ENCODE results near the gene HYCC1. TPM values are rescaled to one million over a fixed set of nuclear protein-coding genes. Genes with fewer than 3 reads are reported as not detected.
"Not testable (repeated sequence)": the region's sequence is repeated elsewhere in the genome, so short reads cannot be mapped to it uniquely, and the experiment has no call there.

Gene HYCC1
- 10 to 100 TPM; 20.2 to 41.1 TPM for total RNA-seq

DNA sequence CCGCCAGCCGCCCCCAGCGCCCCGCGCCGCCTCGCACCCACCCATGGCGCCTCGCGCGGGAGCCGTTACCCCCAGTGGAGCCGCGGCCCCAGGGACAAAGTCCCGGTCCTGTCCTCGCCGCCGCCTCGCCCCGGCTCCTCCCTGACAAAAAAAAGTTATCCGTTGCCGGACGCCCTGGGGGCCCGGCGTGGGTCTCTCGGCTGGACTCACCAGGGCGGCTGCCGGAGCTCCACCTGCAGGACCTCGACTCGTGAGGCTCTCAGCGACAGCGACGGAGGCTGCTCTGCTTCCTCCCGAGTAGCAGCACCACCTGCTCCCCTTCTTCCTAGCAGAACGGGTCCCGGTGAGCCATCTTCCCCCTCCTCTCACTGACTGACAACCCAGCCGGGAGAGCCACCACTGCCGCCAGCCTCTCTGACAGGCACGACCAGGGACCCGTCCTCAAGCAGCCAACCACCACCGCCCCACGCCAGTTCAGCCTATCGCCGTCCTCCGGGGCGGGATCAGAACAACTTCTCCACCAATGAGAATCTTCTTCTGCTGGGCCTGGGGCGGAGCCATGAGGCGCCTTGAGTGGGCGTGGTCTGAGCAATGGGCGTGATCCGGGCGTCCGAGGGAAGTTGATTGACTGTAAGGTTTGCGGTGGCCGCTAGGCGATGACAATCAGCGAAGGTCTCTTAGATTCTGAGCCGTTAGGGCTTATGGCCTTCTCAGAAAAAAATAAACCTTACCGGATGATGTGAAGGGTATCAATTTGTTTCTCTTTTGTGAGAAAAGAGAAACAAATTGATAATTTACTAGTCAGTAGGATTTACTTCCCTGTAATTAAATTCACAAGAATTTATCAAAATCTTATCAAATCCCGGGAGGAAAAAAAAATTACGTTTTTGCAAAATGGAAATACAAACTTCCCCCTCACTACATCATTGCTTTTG, at the start of gene HYCC1:
TSS of gene HYCC1 (minus strand) at position 416 of the 935 bp plus-strand sequence. CDS start 23,019 bp downstream, outside the sequence.
- Mint-ChIP-seq H3K36me3 (ENCODE audit: low read depth) (peaks cover 6% of the 10 kb centered on the region), H3K9me3 (peaks cover 3% of the 10 kb centered on the region), H3K4me1 (peaks cover 19% of the 10 kb centered on the region), H3K4me3 (no peak within 1 kb of the TSS), H3K27me3 (no peaks in the 10 kb centered on the region), H3K27ac (peak within 1 kb of the TSS; percentile 94)
- ATAC-seq (replicated peaks), result peak; percentile 99

DNA sequence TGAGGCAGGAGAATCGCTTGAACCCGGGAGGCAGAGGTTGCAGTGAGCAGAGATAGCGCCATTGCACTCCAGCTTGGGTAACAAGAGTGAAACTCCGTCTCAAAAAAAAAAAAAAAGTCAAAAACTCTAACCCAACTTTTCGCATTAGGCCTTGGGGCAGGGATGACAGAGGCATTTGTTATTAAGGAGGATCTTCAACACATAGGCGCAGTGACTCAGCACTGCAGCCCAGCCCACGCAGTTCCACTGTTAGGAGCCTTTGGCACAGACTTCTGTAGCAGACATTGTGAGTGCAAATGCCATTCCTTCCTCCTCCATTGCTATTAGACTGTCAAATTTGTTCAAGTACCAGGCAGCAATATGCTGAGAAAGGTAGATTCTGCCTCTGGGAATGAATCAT, 48.5 kb upstream of the HYCC1 start:
- Mint-ChIP-seq H3K9me3 (no peaks in the 10 kb centered on the region), H3K4me1 (no peaks in the 10 kb centered on the region), H3K27me3 (peaks cover 2% of the 10 kb centered on the region), H3K4me3 (no peak overlapping the region), H3K36me3 (ENCODE audit: low read depth) (no peaks in the 10 kb centered on the region), H3K27ac (no peak overlapping the region)
- no peak for ATAC-seq (replicated peaks)

DNA sequence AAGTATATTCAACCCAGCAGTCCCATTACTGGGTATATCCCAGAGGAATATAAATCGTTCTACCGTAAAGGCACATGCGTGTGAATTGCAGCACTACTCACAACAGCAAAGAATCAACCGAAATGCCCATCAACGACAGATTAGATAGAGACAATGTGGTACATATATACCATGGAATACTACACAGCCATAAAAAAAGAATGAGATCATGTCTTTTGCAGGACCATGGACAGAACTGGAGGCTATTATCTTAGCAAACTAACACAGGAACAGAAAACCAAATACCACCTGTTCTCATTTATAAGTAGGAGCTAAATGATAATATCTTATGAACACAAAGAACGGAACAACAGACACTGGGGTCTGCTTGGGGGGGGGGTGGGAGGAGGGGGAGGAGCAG, 47.4 kb upstream of the HYCC1 start:
- Mint-ChIP-seq H3K36me3 (ENCODE audit: low read depth) (no peaks in the 10 kb centered on the region), H3K27me3 (no peaks in the 10 kb centered on the region), H3K4me3 (no peak overlapping the region), H3K9me3 (no peaks in the 10 kb centered on the region), H3K27ac (no peak overlapping the region), H3K4me1 (no peaks in the 10 kb centered on the region)
- no peak for ATAC-seq (replicated peaks)

DNA sequence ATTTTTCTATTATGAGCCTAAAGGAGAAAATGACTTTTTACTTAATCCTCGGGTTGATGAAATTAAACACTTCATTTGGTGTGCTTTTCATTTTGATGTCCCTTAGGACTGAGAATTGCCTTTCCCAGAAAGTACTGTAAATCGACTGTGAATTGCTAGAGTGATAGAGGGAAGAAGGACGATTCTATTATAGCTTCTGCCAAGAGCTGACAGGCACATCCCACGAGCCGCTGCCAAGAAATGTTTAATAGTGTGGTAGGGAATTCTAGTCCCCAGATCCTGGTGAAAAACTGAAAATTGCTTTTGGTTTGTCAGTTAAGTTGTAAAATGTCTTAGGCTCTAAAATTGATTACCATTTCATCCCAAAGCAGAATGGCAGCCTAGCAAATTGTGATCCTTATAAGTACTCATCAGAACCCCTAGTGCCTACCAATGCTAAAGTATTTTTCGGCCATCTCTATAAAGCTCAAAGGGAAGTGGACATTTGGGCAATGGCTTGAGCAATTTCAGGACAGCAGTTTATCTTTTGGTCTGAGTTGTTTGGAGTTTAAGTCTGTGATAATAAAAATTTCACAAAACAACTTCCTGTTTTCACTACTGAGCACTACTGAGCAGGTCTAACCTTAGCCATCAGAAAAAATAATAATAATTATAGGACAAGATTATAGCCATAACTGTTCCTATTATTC, 44.6 kb upstream of the HYCC1 start:
- H3K4me3 Mint-ChIP-seq, result no peak overlapping the region
- H3K9me3 Mint-ChIP-seq, result no peaks in the 10 kb centered on the region
- no peaks in the 10 kb centered on the region for H3K36me3 Mint-ChIP-seq (ENCODE audit: low read depth)
- no peak overlapping the region for H3K27ac Mint-ChIP-seq
- no peaks in the 10 kb centered on the region for H3K27me3 Mint-ChIP-seq
- no peak for ATAC-seq (replicated peaks)
- no peaks in the 10 kb centered on the region for H3K4me1 Mint-ChIP-seq

DNA sequence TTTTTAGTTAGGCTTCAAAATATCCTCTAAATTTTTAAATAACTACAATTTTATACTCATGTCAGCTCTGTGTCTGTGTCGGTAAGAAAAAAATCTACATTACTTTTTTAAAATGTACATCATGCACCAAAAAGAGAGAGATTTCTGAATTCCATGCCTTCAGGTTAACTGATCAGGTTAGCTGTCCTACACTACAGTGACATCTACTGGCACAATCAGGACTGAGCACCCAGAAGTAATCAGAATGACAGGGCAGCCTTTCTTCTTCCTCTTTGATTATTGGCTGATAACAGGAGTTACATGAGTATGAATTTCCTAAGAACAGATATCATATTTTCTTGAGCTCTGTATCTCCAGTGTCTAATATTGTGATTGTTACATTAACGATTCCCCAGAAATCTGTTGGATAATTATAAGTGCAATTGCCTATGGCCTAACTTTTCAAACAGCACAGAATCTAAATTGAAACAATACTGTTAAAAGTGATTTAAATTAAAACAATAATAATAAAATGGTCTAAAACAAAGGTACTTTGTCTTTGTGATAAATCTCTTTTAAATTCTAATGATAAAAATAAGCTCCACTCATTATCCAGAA, 41.8 kb upstream of the HYCC1 start:
- H3K9me3 Mint-ChIP-seq, result no peaks in the 10 kb centered on the region
- no peaks in the 10 kb centered on the region for H3K27me3 Mint-ChIP-seq
- H3K4me1 Mint-ChIP-seq, result peaks cover 6% of the 10 kb centered on the region
- H3K4me3 Mint-ChIP-seq, result no peak overlapping the region
- H3K36me3 Mint-ChIP-seq (ENCODE audit: low read depth), result no peaks in the 10 kb centered on the region
- ATAC-seq (replicated peaks), result peak; percentile 89
- H3K27ac Mint-ChIP-seq, result no peak overlapping the region

DNA sequence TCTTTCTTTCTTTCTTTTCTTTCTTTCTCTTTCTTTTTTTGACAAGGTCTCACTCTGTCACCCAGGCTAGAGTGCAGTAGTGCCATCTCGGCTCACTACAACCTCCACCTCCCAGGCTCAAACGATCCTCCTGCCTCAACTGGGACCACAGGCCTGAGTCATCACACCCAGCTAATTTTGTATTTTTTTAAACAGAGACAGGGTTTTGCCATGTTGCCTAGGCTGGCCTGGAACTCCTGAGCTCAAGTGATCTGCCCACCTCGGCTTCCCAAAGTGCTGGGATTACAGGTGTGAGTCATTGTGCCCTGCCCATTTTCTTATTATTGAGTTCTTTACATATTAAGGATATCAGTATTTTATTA, 37.2 kb upstream of the HYCC1 start:
- H3K4me3 Mint-ChIP-seq, result peak overlapping the region; percentile 52
- peak; percentile 83 for ATAC-seq (replicated peaks)
- peak overlapping the region; percentile 85 for H3K27ac Mint-ChIP-seq

DNA sequence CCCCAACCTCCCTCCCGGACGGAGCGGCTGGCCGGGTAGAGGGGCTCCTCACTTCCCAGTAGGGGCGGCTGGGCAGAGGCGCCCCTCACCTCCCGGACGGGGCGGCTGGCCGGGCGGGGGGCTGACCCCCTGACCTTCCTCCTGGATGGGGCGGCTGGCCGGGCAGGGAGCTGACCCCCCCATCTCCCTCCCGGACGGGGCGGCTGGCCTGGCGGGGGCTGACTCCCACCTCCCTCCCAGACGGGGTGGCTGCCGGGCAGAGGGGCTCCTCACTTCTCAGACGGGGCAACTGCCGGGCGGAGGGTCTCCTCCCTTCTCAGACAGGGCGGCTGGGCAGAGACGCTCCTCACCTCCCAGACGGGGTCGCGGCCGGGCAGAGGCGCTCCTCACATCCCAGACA, 32.4 kb upstream of the HYCC1 start:
- H3K4me1 Mint-ChIP-seq; ATAC-seq (replicated peaks); H3K4me3 Mint-ChIP-seq; H3K36me3 Mint-ChIP-seq (ENCODE audit: low read depth); H3K9me3 Mint-ChIP-seq; H3K27me3 Mint-ChIP-seq; H3K27ac Mint-ChIP-seq: not testable (repeated sequence)

More for the DNA sequence above, 37.2 kb upstream of the HYCC1 start:
- not testable (repeated sequence) for H3K36me3 Mint-ChIP-seq (ENCODE audit: low read depth); H3K9me3 Mint-ChIP-seq; H3K4me1 Mint-ChIP-seq; H3K27me3 Mint-ChIP-seq

DNA sequence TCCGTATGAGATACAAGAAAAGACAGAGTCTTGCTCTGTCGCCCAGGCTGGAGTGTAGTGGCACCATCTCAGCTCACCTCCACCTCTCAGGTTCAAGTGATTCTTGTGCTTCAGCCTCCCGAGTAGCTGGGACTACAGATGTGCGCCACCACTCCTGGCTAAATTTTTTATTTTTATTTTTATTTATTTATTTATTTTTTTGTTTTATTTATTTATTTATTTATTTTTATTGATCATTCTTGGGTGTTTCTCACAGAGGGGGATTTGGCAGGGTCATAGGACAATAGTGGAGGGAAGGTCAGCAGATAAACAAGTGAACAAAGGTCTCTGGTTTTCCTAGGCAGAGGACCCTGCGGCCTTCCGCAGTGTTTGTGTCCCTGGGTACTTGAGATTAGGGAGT, 31.2 kb upstream of the HYCC1 start:
- H3K27me3 Mint-ChIP-seq; ATAC-seq (replicated peaks); H3K4me1 Mint-ChIP-seq; H3K9me3 Mint-ChIP-seq; H3K4me3 Mint-ChIP-seq; H3K36me3 Mint-ChIP-seq (ENCODE audit: low read depth); H3K27ac Mint-ChIP-seq: not testable (repeated sequence)

DNA sequence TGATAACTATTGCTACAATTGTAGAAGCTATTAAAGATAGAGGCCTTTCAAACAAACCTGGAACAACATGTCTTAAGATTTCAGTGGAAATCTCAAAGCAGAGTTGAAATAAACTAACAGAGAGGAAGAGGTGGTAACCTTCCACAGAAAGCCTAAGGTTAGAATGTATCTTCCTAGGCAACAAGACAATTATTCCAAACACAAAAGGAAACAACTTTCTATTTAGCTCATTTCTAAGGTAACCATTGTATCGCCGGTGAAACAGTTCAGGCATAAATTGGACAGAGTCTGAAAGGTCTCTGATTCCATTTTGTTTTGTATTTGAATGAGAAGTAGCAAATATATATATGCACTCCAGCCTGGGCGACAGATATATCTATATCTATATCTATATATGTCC, 30.7 kb upstream of the HYCC1 start:
- H3K27ac Mint-ChIP-seq, result no peak overlapping the region
- no peak for ATAC-seq (replicated peaks)
- no peaks in the 10 kb centered on the region for H3K36me3 Mint-ChIP-seq (ENCODE audit: low read depth)
- H3K4me1 Mint-ChIP-seq, result no peaks in the 10 kb centered on the region
- no peak overlapping the region for H3K4me3 Mint-ChIP-seq
- no peaks in the 10 kb centered on the region for H3K9me3 Mint-ChIP-seq
- H3K27me3 Mint-ChIP-seq, result no peaks in the 10 kb centered on the region

DNA sequence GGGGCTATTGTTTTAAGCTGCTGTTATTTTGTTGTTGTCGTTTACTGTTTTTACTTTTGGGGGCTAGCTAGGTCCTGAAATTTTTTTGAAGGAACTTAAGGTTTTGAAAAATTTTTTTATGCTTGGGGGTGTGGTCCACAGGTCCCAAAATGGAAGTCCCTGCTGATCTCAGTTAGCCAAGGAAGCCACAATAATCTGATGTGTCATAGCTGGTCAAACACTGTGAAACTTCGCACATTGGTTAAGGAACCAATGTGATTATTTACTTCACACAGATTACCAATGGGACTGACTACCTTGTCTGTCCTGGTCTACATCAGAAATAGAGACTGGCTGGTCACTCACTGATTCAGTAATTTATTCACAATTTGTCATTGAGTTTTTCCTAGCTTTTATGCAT, 29.5 kb upstream of the HYCC1 start:
- Mint-ChIP-seq H3K4me3 (no peak overlapping the region), H3K36me3 (ENCODE audit: low read depth) (no peaks in the 10 kb centered on the region), H3K27ac (no peak overlapping the region), H3K9me3 (no peaks in the 10 kb centered on the region), H3K4me1 (no peaks in the 10 kb centered on the region), H3K27me3 (no peaks in the 10 kb centered on the region)
- peak; percentile 68 for ATAC-seq (replicated peaks)

DNA sequence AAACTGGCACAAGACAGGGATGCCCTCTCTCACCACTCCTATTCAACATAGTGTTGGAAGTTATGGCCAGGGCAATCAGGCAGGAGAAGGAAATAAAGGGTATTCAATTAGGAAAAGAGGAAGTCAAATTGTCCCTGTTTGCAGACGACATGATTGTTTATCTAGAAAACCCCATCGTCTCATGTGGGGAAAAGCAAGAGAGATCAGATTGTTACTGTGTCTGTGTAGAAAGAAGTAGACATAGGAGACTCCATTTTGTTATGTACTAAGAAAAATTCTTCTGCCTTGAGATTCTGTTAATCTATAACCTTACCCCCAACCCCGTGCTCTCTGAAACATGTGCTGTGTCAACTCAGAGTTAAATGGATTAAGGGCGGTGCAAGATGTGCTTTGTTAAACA, 25.7 kb upstream of the HYCC1 start:
- H3K27me3 Mint-ChIP-seq; H3K27ac Mint-ChIP-seq; H3K9me3 Mint-ChIP-seq; H3K4me1 Mint-ChIP-seq; H3K36me3 Mint-ChIP-seq (ENCODE audit: low read depth); H3K4me3 Mint-ChIP-seq; ATAC-seq (replicated peaks): not testable (repeated sequence)

DNA sequence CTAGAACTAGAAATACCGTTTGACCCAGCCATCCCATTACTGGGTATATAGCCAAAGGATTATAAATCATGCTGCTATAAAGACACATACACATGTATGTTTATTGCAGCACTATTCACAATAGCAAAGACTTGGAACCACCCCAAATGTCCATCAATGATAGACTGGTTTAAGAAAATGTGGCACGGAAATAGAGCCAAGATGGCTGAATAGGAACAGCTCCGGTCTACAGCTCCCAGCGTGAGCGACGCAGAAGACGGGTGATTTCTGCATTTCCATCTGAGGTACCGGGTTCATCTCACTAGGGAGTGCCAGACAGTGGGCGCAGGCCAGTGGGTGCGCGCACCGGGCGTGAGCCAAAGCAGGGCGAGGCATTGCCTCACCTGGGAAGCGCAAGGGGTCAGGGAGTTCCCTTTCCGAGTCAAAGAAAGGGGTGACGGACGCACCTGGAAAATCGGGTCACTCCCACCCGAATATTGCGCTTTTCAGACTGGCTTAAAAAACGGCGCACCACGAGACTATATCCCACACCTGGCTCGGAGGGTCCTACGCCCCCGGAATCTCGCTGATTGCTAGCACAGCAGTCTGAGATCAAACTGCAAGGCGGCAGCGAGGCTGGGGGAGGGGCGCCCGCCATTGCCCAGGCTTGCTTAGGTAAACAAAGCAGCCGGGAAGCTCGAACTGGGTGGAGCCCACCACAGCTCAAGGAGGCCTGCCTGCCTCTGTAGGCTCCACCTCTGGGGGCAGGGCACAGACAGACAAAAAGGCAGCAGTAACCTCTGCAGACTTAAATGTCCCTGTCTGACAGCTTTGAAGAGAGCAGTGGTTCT, 21.8 kb upstream of the HYCC1 start:
- H3K4me3 Mint-ChIP-seq; ATAC-seq (replicated peaks); H3K27me3 Mint-ChIP-seq; H3K27ac Mint-ChIP-seq; H3K36me3 Mint-ChIP-seq (ENCODE audit: low read depth); H3K9me3 Mint-ChIP-seq; H3K4me1 Mint-ChIP-seq: not testable (repeated sequence)

DNA sequence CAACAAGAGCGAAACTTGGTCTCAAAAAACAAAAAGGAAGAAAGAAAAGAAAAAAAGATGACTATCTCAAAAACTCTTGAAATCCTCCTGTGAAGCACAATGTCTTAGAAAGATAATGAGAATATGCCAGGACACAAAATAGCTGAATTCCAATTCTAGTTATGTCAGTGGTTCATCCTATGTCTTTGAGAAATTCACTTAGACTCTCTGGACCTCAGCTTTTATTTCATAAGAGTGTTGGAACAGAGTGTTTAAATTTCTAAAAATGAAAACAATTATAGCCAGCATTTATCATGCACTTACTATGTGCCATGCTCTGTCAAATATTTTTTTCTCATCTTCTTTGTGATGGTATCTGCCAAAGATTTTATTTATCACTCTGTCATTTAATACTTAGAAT, 13.3 kb upstream of the HYCC1 start:
- ATAC-seq (replicated peaks), result no peak
- Mint-ChIP-seq H3K9me3 (peaks cover 3% of the 10 kb centered on the region), H3K36me3 (ENCODE audit: low read depth) (no peaks in the 10 kb centered on the region), H3K4me3 (no peak overlapping the region), H3K4me1 (peaks cover 4% of the 10 kb centered on the region), H3K27me3 (peaks cover 6% of the 10 kb centered on the region), H3K27ac (no peak overlapping the region)

DNA sequence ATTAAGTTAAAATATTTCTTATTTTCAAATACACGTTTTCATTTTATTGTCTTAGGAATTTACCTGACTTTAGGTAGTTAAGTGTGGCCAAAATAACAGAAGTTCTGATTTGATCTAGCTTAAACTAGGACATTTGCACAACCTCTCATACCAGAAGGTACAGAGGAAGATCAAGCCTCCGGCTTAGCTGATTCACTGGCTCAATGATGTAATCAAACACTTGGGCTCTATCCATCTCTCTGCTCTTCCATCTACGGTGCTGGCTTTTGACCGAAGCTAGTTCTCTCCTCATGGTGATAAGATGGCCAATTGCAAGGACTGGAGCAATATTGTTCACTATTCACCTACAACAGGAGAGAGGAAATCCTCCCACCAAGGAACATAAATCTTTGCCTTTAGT, 12.2 kb upstream of the HYCC1 start:
- Mint-ChIP-seq H3K36me3 (ENCODE audit: low read depth) (no peaks in the 10 kb centered on the region), H3K9me3 (peaks cover 4% of the 10 kb centered on the region), H3K27ac (no peak overlapping the region), H3K27me3 (peaks cover 6% of the 10 kb centered on the region), H3K4me3 (no peak overlapping the region), H3K4me1 (peaks cover 15% of the 10 kb centered on the region)
- no peak for ATAC-seq (replicated peaks)

Measured in activated T-helper 17 cell treated with anti-CD3 and anti-CD28 coated beads, Interleukin-2, amount 50 U/mL, for 72 hours (primary cell).